Fibroblast of skin of right biceps (primary cell): ENCODE measurements around the gene PAPSS1.
"Not testable (repeated sequence)": the region's sequence is repeated elsewhere in the genome, so short reads cannot be mapped to it uniquely, and the experiment has no call there.

ENCODE experiments used
- DNase-seq: peaks from one replicate; pipeline ENCODE4 v3.0.0-alpha.2; 2013

Gene PAPSS1

GRCh38 chr4:107685740-107686139 lies 34.3 kb downstream of the PAPSS1 start:
- no peak for DNase-seq

GRCh38 chr4:107683873-107684272 lies 36.2 kb downstream of the PAPSS1 start:
- DNase-seq = no peak

GRCh38 chr4:107682306-107682705 lies 37.7 kb downstream of the PAPSS1 start:
- DNase-seq = no peak

- DNase-seq = no peak
Observed at GRCh38 chr4:107669068-107669467, 51.0 kb downstream of the PAPSS1 start.

- DNase-seq = peak; percentile 38
Observed at GRCh38 chr4:107666134-107666533, 53.9 kb downstream of the PAPSS1 start.

- peak; percentile 40 for DNase-seq
Observed at GRCh38 chr4:107665001-107665400, 55.0 kb downstream of the PAPSS1 start.

- DNase-seq = no peak
Observed at GRCh38 chr4:107658400-107659336, 61.4 kb downstream of the PAPSS1 start.

- DNase-seq = no peak
Observed at GRCh38 chr4:107655289-107655688, 64.7 kb downstream of the PAPSS1 start.

GRCh38 chr4:107654694-107655093 lies 65.3 kb downstream of the PAPSS1 start:
- peak; percentile 36 for DNase-seq

GRCh38 chr4:107651408-107651807 lies 68.6 kb downstream of the PAPSS1 start:
- not testable (repeated sequence) for DNase-seq

- DNase-seq = no peak
Observed at GRCh38 chr4:107650251-107650650, 69.8 kb downstream of the PAPSS1 start.

- DNase-seq = no peak
Observed at GRCh38 chr4:107648178-107648991, 71.6 kb downstream of the PAPSS1 start.

- peak; percentile 55 for DNase-seq
Observed at GRCh38 chr4:107647591-107647990, 72.4 kb downstream of the PAPSS1 start.

GRCh38 chr4:107645604-107646003 lies 74.4 kb downstream of the PAPSS1 start:
- no peak for DNase-seq

- DNase-seq = peak; percentile 3
Observed at GRCh38 chr4:107643021-107643420, 77.0 kb downstream of the PAPSS1 start.

- no peak for DNase-seq
Observed at GRCh38 chr4:107640878-107641277, 79.2 kb downstream of the PAPSS1 start.

- no peak for DNase-seq
Observed at GRCh38 chr4:107640197-107640596, 79.8 kb downstream of the PAPSS1 start.

GRCh38 chr4:107635735-107636134 lies 84.3 kb downstream of the PAPSS1 start:
- DNase-seq = no peak

GRCh38 chr4:107631560-107631959 lies 88.5 kb downstream of the PAPSS1 start:
- DNase-seq = no peak

- no peak for DNase-seq
Observed at GRCh38 chr4:107630185-107630705, 89.8 kb downstream of the PAPSS1 start.

GRCh38 chr4:107629318-107629717 lies 90.7 kb downstream of the PAPSS1 start:
- no peak for DNase-seq

GRCh38 chr4:107625391-107625902 lies 94.6 kb downstream of the PAPSS1 start:
- DNase-seq = no peak

- no peak for DNase-seq
Observed at GRCh38 chr4:107624024-107624423, 96.0 kb downstream of the PAPSS1 start.
